Peyer's patch (tissue), 4 donors: ENCODE data around the gene CACNG1.

ENCODE experiments used
- POLR2A ChIP-seq, 2 donors: fragments of 450-650 bp; IDR thresholded peaks; one replicate each; pipeline ENCODE4 v1.5.1; 2017; ENCODE audit warnings: antibody characterized with exemption in 2 of 2, mild to moderate bottlenecking in 2 of 2, moderate library complexity in 2 of 2
- TF ChIP-seq, protein P1 (sequence below), 6 experiments: fragments of 450-650 bp in 4 of 6; fragments of 200-600 bp in 2 of 6; sonication (generic) in 1 of 6; IDR thresholded peaks; one replicate each; pipeline ENCODE4 v1.5.1; 2017 to 2019; ENCODE audit warnings: antibody characterized with exemption in 6 of 6, mild to moderate bottlenecking in 3 of 6, moderate library complexity in 1 of 6

DNA sequence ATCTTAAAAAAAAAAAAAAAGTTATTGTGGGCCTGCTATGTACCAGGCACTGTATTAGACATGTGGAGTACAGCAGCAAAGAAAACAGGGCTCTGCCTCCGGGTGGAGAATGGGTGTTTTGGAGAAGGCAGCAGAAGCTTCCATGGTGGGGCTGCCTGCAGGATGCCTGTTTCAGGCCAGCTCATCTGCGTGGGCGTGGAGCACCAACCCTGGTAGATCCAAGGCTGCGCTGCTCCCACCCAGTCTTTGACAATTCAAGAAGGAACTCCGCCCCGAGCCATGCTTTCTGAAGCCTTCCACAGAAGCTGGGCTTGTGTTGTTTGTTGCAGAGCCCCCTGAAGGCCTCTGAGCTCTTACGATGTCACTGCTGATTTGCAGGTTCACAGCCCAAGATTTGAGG lies 23.2 kb upstream of the CACNG1 start:
- TF ChIP-seq, protein P1, sequence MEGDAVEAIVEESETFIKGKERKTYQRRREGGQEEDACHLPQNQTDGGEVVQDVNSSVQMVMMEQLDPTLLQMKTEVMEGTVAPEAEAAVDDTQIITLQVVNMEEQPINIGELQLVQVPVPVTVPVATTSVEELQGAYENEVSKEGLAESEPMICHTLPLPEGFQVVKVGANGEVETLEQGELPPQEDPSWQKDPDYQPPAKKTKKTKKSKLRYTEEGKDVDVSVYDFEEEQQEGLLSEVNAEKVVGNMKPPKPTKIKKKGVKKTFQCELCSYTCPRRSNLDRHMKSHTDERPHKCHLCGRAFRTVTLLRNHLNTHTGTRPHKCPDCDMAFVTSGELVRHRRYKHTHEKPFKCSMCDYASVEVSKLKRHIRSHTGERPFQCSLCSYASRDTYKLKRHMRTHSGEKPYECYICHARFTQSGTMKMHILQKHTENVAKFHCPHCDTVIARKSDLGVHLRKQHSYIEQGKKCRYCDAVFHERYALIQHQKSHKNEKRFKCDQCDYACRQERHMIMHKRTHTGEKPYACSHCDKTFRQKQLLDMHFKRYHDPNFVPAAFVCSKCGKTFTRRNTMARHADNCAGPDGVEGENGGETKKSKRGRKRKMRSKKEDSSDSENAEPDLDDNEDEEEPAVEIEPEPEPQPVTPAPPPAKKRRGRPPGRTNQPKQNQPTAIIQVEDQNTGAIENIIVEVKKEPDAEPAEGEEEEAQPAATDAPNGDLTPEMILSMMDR (IDR thresholded peaks at IDR 0.05), result no peak
- TF ChIP-seq POLR2A (IDR thresholded peaks at IDR 0.05), result no peak
